ENCODE measurements around the gene SLC38A10.

DNA sequence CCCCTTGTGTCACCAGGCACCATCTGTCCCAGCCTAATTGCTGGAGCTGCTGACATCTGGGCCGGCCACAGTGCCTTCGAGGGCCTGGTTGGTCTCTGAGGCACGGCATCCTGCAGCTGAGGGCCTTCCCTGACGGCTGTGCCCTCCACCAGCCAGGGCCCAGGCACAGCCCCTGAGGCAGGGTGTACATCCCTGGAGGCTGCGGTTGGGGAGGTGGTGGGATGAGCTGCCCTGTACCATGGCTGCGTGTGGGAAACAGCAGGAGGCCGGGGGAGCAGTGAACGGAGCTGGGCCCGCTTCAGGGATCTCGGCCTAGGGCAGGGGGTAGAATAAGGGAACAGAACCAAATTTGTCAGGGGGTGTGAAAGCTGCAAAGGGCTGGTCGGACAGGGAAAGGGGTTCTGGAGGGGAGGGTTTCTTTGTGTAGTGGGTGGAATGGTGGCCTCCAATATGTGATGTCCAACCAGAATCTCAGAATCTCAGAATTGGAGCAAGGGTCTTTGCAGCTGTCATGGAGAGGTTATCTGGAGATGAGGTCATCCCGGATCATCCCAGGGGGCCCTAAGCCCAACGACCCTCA is 10.0 kb upstream of the SLC38A10 start:
- TF ChIP-seq, protein P1, sequence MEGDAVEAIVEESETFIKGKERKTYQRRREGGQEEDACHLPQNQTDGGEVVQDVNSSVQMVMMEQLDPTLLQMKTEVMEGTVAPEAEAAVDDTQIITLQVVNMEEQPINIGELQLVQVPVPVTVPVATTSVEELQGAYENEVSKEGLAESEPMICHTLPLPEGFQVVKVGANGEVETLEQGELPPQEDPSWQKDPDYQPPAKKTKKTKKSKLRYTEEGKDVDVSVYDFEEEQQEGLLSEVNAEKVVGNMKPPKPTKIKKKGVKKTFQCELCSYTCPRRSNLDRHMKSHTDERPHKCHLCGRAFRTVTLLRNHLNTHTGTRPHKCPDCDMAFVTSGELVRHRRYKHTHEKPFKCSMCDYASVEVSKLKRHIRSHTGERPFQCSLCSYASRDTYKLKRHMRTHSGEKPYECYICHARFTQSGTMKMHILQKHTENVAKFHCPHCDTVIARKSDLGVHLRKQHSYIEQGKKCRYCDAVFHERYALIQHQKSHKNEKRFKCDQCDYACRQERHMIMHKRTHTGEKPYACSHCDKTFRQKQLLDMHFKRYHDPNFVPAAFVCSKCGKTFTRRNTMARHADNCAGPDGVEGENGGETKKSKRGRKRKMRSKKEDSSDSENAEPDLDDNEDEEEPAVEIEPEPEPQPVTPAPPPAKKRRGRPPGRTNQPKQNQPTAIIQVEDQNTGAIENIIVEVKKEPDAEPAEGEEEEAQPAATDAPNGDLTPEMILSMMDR (conservative IDR thresholded peaks at IDR 0.05; ENCODE audit: low read length) = no peak
- no peak for TF ChIP-seq EZH2phosphoT487 (IDR thresholded peaks at IDR 0.05; ENCODE audit: borderline replicate concordance, low read depth, low read length)

Data from OCI-LY7 (cell line).